HepG2 (cell line): ENCODE measurements around the gene LTBR. TPM values are rescaled to one million over a fixed set of nuclear protein-coding genes. Genes with fewer than 3 reads are reported as not detected.

Experiments used
- ARID4A ChIP-seq: sonication (generic); formaldehyde crosslinking; IDR thresholded peaks from 2 replicates; pipeline ENCODE4 v1.5.0; 2020; ENCODE audit warnings: mild to moderate bottlenecking, missing genetic modification reagents, borderline replicate concordance
- BCL6 ChIP-seq: IDR thresholded peaks from 2 replicates; pipeline ENCODE4 v1.6.1; 2016; ENCODE audit warnings: missing genetic modification reagents, missing compliant biosample characterization
- CTCF ChIP-seq: sonication (generic); formaldehyde crosslinking; IDR thresholded peaks from 2 replicates; pipeline ENCODE4 v1.5.0; 2020; ENCODE audit warnings: mild to moderate bottlenecking, missing genetic modification reagents, moderate library complexity
- KAT8 ChIP-seq: IDR thresholded peaks from 2 replicates; pipeline ENCODE4 v1.6.1; 2016; ENCODE audit warnings: missing genetic modification reagents, missing compliant biosample characterization
- NFKBIZ ChIP-seq: IDR thresholded peaks from 2 replicates; pipeline ENCODE4 v1.6.1; 2018; ENCODE audit warnings: missing genetic modification reagents, missing compliant biosample characterization
- NKX3-1 ChIP-seq: sonication (generic); formaldehyde crosslinking; IDR thresholded peaks from 2 replicates; pipeline ENCODE4 v1.5.0; 2020; ENCODE audit warnings: missing genetic modification reagents
- RFXAP ChIP-seq: sonication (generic); formaldehyde crosslinking; IDR thresholded peaks from 2 replicates; pipeline ENCODE4 v1.4.0; 2020; ENCODE audit warnings: missing genetic modification reagents, borderline replicate concordance
- XRCC5 ChIP-seq: fragments of 200-400 bp; formaldehyde crosslinking; optimal IDR thresholded peaks from 2 replicates; pipeline ENCODE3; 2017; ENCODE audit warnings: mild to moderate bottlenecking, low read length
- YY1 ChIP-seq: IDR thresholded peaks from 2 replicates; pipeline ENCODE4 v1.6.1; 2011; ENCODE audit warnings: low read length, low read depth, moderate library complexity, mild to moderate bottlenecking; ENCODE audit not compliant: insufficient read depth, insufficient replicate concordance
- ZNF232 ChIP-seq: sonication (generic); formaldehyde crosslinking; IDR thresholded peaks from 2 replicates; pipeline ENCODE4 v1.4.0; 2020; ENCODE audit warnings: missing genetic modification reagents, borderline replicate concordance
- ZNF614 ChIP-seq: IDR thresholded peaks from 2 replicates; pipeline ENCODE4 v1.6.1; 2018; ENCODE audit warnings: missing biosample characterization, missing genetic modification reagents, inconsistent platforms, borderline replicate concordance
- ZSCAN22 ChIP-seq: sonication (generic); formaldehyde crosslinking; IDR thresholded peaks from 2 replicates; pipeline ENCODE4 v1.4.0; 2020; ENCODE audit warnings: mild to moderate bottlenecking, missing genetic modification reagents
- polyA plus RNA-seq, 8 experiments: library from polyadenylated mRNA; depleted of rRNA in 3 of 8; stranded (reverse) in 7 of 8; unstranded in 1 of 8; fragments of >200 nt; fragmentation: Illumina TruSeq in 4 of 8; extraction: Trizol in 4 of 8; gene quantifications; 2 replicates each; pipeline versions ENCODE4 v1.2.1 to v1.2.3, GENCODE V29; 2011 to 2016; ENCODE audit warnings: low read depth in 4 of 8, missing spikeins in 1 of 8, mixed read lengths in 1 of 8; ENCODE audit not compliant: insufficient read depth in 1 of 8
- total RNA-seq, 5 experiments: library from RNA; depleted of rRNA; stranded (reverse); fragments of >200 nt; fragmentation: Illumina TruSeq; extraction: Trizol; gene quantifications; 2 replicates each; pipeline ENCODE4 v1.2.3, GENCODE V29; 2016; ENCODE audit warnings: low read depth in 1 of 5
- TF ChIP-seq, protein P1 (sequence below): sonication (generic); formaldehyde crosslinking; IDR thresholded peaks from 2 replicates; pipeline ENCODE4 v1.4.0; 2020; ENCODE audit warnings: missing genetic modification reagents, borderline replicate concordance
- TF ChIP-seq, protein P2 (sequence below): sonication (generic); formaldehyde crosslinking; IDR thresholded peaks from 2 replicates; pipeline ENCODE4 v1.9.0; 2021; ENCODE audit warnings: missing genetic modification reagents, borderline replicate concordance
- TF ChIP-seq, protein P3 (sequence below): sonication (generic); formaldehyde crosslinking; IDR thresholded peaks from 2 replicates; pipeline ENCODE4 v1.4.0; 2020; ENCODE audit warnings: missing genetic modification reagents

The LTBR gene
- total and polyA plus RNA-seq, 2 of the 13 experiments (the other 11 are each of a cell fraction or from before 2014, with no cell fraction given) = 31.4 to 34.8 TPM

DNA sequence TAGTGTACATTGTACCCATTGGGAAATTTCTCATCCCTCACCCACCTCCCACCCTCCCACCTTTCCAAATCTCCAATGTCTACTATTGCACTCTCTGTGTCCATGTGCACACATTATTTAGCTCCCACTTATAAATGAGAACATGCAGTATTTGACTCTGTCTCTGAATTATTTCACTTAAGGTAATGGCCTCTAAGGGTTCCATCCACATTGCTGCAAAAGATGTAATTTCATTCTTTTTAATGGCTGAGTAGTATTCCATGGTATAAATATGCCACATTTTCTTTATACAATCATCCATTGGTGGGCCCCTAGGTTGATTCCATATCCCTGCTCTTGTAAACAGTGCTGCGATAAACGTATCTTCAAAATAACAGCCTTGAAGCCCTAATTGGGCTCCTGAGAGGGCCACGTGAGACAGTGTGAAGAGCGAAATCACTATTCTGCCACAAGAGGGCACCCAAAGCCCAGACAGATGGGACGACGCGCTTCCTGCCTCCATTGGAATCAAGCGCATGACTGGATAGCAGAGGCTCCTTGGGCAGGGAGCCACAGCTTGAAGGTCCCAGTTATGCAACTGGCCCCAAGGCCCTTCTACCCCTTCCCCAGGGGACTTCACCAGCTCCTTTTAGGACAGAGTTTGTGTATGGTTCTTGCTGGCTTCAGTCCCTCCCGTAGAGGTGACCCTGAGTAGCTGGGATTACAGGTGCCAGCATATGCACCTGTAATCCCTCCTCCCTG, 39.5 kb downstream of the LTBR start (continued):
- TF ChIP-seq BCL6 (0 out of 2 replicates have a peak, but pooled peaks have one; percentile 20), CTCF (CRISPR knock-in tag) (peak; percentile 95), YY1 (peak; percentile 39), ZNF614 (CRISPR knock-in tag) (peak; percentile 47; the same call in 1 of the 2 replicates), RFXAP (CRISPR knock-in tag) (peak; percentile 64; the same call in 1 of the 2 replicates), ZNF232 (CRISPR knock-in tag) (0 out of 2 replicates have a peak, but pooled peaks have one; percentile 32), NFKBIZ (no peak), ARID4A (CRISPR knock-in tag) (peak; percentile 47; the same call in 1 of the 2 replicates), KAT8 (0 out of 2 replicates have a peak, but pooled peaks have one; percentile 50), NKX3-1 (CRISPR knock-in tag) (no peak), ZSCAN22 (CRISPR knock-in tag) (no peak), XRCC5 (peak; percentile 46)
- TF ChIP-seq, protein P1, sequence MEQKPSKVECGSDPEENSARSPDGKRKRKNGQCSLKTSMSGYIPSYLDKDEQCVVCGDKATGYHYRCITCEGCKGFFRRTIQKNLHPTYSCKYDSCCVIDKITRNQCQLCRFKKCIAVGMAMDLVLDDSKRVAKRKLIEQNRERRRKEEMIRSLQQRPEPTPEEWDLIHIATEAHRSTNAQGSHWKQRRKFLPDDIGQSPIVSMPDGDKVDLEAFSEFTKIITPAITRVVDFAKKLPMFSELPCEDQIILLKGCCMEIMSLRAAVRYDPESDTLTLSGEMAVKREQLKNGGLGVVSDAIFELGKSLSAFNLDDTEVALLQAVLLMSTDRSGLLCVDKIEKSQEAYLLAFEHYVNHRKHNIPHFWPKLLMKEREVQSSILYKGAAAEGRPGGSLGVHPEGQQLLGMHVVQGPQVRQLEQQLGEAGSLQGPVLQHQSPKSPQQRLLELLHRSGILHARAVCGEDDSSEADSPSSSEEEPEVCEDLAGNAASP (CRISPR knock-in tag) = 0 out of 2 replicates have a peak, but pooled peaks have one; percentile 37
- TF ChIP-seq, protein P2, sequence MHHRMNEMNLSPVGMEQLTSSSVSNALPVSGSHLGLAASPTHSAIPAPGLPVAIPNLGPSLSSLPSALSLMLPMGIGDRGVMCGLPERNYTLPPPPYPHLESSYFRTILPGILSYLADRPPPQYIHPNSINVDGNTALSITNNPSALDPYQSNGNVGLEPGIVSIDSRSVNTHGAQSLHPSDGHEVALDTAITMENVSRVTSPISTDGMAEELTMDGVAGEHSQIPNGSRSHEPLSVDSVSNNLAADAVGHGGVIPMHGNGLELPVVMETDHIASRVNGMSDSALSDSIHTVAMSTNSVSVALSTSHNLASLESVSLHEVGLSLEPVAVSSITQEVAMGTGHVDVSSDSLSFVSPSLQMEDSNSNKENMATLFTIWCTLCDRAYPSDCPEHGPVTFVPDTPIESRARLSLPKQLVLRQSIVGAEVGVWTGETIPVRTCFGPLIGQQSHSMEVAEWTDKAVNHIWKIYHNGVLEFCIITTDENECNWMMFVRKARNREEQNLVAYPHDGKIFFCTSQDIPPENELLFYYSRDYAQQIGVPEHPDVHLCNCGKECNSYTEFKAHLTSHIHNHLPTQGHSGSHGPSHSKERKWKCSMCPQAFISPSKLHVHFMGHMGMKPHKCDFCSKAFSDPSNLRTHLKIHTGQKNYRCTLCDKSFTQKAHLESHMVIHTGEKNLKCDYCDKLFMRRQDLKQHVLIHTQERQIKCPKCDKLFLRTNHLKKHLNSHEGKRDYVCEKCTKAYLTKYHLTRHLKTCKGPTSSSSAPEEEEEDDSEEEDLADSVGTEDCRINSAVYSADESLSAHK (CRISPR knock-in tag) = no peak
- TF ChIP-seq, protein P3, sequence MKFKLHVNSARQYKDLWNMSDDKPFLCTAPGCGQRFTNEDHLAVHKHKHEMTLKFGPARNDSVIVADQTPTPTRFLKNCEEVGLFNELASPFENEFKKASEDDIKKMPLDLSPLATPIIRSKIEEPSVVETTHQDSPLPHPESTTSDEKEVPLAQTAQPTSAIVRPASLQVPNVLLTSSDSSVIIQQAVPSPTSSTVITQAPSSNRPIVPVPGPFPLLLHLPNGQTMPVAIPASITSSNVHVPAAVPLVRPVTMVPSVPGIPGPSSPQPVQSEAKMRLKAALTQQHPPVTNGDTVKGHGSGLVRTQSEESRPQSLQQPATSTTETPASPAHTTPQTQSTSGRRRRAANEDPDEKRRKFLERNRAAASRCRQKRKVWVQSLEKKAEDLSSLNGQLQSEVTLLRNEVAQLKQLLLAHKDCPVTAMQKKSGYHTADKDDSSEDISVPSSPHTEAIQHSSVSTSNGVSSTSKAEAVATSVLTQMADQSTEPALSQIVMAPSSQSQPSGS (CRISPR knock-in tag) = peak; percentile 63; the same call in 1 of the 2 replicates
